A673 (cell line): ENCODE measurements around the gene APH1A. TPM values are rescaled to one million over a fixed set of nuclear protein-coding genes. Genes with fewer than 3 reads are reported as not detected.
"Not testable (repeated sequence)": the region's sequence is repeated elsewhere in the genome, so short reads cannot be mapped to it uniquely, and the experiment has no call there.

Source experiments
- BruUV-seq: library from RNA; stranded (reverse); fragments of 400-500 nt; replicated peaks from 2 replicates; lab custom pipeline; 2021; lab: Mats Ljungman, UMichigan
- CTCF ChIA-PET: fragments of 300-600 bp; sonication (Branson Sonifier 250); formaldehyde crosslinking; loops from one replicate; lab custom pipeline; 2022; ENCODE audit warnings: antibody characterized with exemption; lab: Charles Lee
- POLR2A ChIA-PET: fragments of 300-600 bp; sonication (Branson Sonifier 250); formaldehyde crosslinking; loops from one replicate; lab custom pipeline; 2022; ENCODE audit warnings: antibody characterized with exemption; ENCODE audit not compliant: low non-redundant PET; lab: Charles Lee
- DNase-seq: peaks from one replicate; pipeline ENCODE4 v3.0.0-alpha.2; 2015; ENCODE audit warnings: low spot score
- H3K27ac ChIP-seq: fragments of 200-600 bp; sonication (generic); 2 replicates; pipeline ENCODE4 v1.5.1; 2016; ENCODE audit warnings: mixed run types, low read depth, mild to moderate bottlenecking, mixed read lengths, antibody characterized with exemption, low read length; ENCODE audit not compliant: poor library complexity, severe bottlenecking
- H3K27me3 ChIP-seq: fragments of 200-600 bp; sonication (generic); replicated peaks from 2 replicates; pipeline ENCODE4 v1.6.1; 2017; ENCODE audit warnings: mixed run types, low read depth, mild to moderate bottlenecking, mixed read lengths, antibody characterized with exemption, low read length; ENCODE audit not compliant: insufficient read depth, poor library complexity
- H3K36me3 ChIP-seq: fragments of 200-600 bp; sonication (generic); 2 replicates; pipeline ENCODE4 v1.6.1; 2016; ENCODE audit warnings: mixed run types, mild to moderate bottlenecking, mixed read lengths, antibody characterized with exemption, low read length; ENCODE audit not compliant: insufficient read depth, poor library complexity, severe bottlenecking
- H3K4me1 ChIP-seq: fragments of 200-600 bp; sonication (generic); 2 replicates; pipeline ENCODE4 v1.6.1; 2017; ENCODE audit warnings: mixed run types, mild to moderate bottlenecking, mixed read lengths, antibody characterized with exemption, low read length; ENCODE audit not compliant: insufficient read depth, poor library complexity, severe bottlenecking
- H3K4me3 ChIP-seq: fragments of 200-600 bp; sonication (generic); 2 replicates; pipeline ENCODE4 v1.5.1; 2016; ENCODE audit warnings: low read depth, mixed run types, mild to moderate bottlenecking, mixed read lengths, low read length; ENCODE audit not compliant: poor library complexity, severe bottlenecking
- H3K9me3 ChIP-seq: fragments of 200-600 bp; sonication (generic); 2 replicates; pipeline ENCODE4 v1.6.1; 2016; ENCODE audit warnings: mixed run types, low read depth, mild to moderate bottlenecking, mixed read lengths, antibody characterized with exemption, low read length; ENCODE audit not compliant: poor library complexity, severe bottlenecking
- EZH2 ChIP-seq: fragments of 200-600 bp; sonication (generic); IDR thresholded peaks from 2 replicates; pipeline ENCODE4 v1.6.1; 2017; ENCODE audit warnings: borderline replicate concordance, low read depth, mild to moderate bottlenecking, mixed read lengths, antibody characterized with exemption, low read length; ENCODE audit not compliant: poor library complexity, severe bottlenecking
- intact Hi-C: fragments of 100-400 bp; cut with micrococcal nuclease; formaldehyde crosslinking; loops from one replicate; pipeline ENCODE4 v1.10.0; 2022; ENCODE audit not compliant: unreplicated experiment
- total RNA-seq: library from RNA; stranded (reverse); gene quantifications from 2 replicates; pipeline ENCODE4 v1.2.3, GENCODE V29; 2021
- TF ChIP-seq, protein P1 (sequence below): fragments of 300-800, 200-600 bp; sonication (generic); conservative IDR thresholded peaks from 2 replicates; pipeline ENCODE4 v1.5.1; 2017; ENCODE audit warnings: low read depth, mild to moderate bottlenecking, antibody characterized with exemption, low read length, moderate library complexity, mixed read lengths

Gene APH1A
- total RNA-seq, 1 experiment from 2014 or later = 136 TPM

GRCh38 chr1:150237746-150238145 lies 31.1 kb downstream of the APH1A start:
- no TSS peak for BruUV-seq
- Histone ChIP-seq H3K4me3 (no peak overlapping the region), H3K27ac (no peak overlapping the region), H3K4me1 (peaks cover 7% of the 10 kb centered on the region), H3K27me3 (no peaks in the 10 kb centered on the region), H3K36me3 (no peaks in the 10 kb centered on the region), H3K9me3 (no peaks in the 10 kb centered on the region)
- ChIA-PET POLR2A (no interaction called here), CTCF (no interaction called here)
- no peak for DNase-seq
- TF ChIP-seq, protein P1, sequence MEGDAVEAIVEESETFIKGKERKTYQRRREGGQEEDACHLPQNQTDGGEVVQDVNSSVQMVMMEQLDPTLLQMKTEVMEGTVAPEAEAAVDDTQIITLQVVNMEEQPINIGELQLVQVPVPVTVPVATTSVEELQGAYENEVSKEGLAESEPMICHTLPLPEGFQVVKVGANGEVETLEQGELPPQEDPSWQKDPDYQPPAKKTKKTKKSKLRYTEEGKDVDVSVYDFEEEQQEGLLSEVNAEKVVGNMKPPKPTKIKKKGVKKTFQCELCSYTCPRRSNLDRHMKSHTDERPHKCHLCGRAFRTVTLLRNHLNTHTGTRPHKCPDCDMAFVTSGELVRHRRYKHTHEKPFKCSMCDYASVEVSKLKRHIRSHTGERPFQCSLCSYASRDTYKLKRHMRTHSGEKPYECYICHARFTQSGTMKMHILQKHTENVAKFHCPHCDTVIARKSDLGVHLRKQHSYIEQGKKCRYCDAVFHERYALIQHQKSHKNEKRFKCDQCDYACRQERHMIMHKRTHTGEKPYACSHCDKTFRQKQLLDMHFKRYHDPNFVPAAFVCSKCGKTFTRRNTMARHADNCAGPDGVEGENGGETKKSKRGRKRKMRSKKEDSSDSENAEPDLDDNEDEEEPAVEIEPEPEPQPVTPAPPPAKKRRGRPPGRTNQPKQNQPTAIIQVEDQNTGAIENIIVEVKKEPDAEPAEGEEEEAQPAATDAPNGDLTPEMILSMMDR = no peak
- intact Hi-C loops = no loop called here

DNA sequence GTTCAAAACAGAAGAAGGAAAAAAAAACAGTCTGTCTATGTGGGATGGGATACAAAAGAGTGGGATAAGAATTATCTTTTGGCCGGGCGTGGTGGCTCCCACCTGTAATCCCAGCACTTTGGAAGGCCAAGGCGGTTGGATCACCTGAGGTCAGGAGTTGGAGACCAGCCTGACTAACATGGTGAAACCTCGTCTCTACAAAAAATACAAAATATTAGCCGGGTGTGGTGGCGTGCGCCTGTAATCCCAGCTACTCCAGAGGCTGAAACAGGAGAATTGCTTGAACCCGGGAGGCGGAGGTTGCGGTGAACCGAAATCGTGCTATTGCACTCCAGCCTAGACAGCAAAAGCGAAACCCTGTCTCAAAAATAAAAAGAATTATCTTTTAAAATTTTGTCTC lies 31.6 kb downstream of the APH1A start:
- H3K27me3 ChIP-seq, POLR2A ChIA-PET, H3K4me1 ChIP-seq, H3K36me3 ChIP-seq, H3K4me3 ChIP-seq, H3K9me3 ChIP-seq, DNase-seq, intact Hi-C loops, BruUV-seq: not testable (repeated sequence)
- peak overlapping the region; percentile 95 for H3K27ac ChIP-seq
- CTCF ChIA-PET = interaction anchor here (0.6 kb wide), 1 partner anchor 19 kb away, joined by 3 read pairs; no protein-coding TSS in a partner anchor

DNA sequence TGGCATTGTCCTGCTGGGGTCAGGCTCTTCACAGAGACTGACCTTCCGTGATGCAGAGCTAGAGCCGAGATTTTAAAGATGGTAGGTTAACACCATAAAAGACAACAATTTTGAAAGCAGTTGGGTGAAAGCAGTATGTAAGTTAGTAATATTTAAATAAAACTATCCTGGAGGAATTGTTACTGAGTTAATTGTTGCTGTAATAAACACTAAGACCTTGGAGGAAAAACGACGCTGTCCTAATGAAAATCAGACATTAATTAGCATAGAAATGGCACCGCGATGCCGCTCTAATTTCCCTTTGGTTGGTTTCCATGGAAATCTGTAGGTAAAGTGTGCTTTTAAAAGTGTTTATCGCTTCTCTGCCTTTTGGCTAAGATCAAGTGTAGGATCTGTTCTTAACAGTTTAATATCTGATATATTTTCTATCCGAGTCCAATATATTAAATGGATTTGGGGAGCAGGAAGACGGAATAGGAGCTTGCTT lies 32.2 kb downstream of the APH1A start:
- Histone ChIP-seq H3K27ac (peak overlapping the region; percentile 95), H3K4me3 (peak overlapping the region; percentile 77), H3K9me3 (no peaks in the 10 kb centered on the region), H3K4me1 (peaks cover 7% of the 10 kb centered on the region), H3K36me3 (peaks cover 2% of the 10 kb centered on the region), H3K27me3 (no peaks in the 10 kb centered on the region)
- POLR2A ChIA-PET = no interaction called here
- BruUV-seq = TSS peak; percentile 80
- intact Hi-C loops = no loop called here
- CTCF ChIA-PET = interaction anchor here (0.6 kb wide), 1 partner anchor 19 kb away, joined by 3 read pairs; no protein-coding TSS in a partner anchor
- TF ChIP-seq EZH2 = no peak
- TF ChIP-seq, protein P1 = no peak
- DNase-seq = no peak
